ENCODE measurements around the gene GLB1L.

The GLB1L gene

DNA sequence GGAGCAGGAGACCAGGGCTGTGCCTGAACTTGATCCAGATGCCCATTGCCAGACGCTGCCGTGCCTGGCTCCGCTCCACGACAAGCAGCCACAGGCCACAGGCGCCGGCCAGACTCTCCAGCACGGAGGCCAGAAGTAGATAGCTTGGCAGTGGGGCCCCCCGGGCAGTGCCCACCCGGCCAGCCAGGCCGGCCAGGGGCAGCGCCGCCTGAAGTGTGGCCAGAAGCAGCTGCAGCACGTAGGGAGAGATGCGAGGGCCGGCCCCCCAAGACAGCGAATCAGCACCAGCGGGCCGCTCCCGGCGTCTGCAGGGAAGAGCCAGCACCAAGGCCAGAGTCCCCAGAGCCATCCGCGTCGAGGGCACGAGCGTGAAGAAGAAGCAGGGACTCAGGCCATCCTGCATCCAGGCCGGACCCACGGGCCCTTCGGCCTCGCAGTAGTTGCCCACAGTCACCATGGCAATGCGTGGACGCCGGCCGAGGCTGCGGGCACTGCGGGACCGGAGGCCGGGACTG, 27.0 kb downstream of the GLB1L start:
- no peak for TF ChIP-seq CTCF (IDR thresholded peaks at IDR 0.05; ENCODE audit: low read depth, low read length)
- H3K4me3 ChIP-seq (replicated peaks in 1 of 2; ENCODE audit: low read depth in 2 of 2, low read length in 2 of 2): peak overlapping the region; percentile 59 to 64
- DNase-seq (ENCODE audit: low read depth in 2 of 2): peak; percentile 80 to 82

DNA sequence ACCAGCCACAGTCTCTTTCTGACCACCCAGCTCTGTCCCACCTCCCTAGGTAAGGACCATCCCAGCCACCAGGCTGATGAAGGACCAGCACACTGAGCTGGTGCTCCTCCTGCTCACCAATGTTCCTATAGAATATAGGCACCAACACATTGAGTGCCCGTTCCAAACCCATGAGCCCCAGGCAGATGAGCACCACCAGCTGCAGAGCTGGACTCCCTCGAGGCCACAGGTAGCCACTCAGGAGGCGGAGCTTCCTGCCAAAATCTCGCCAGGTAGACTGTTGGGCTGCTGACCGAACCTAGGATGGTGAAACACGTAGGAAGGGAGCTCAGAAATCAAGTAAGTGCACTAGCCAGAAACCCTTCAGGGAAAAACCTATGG, 28.7 kb downstream of the GLB1L start:
- TF ChIP-seq CTCF (IDR thresholded peaks at IDR 0.05; ENCODE audit: low read depth, low read length): no peak
- no peak for DNase-seq (ENCODE audit: low read depth in 2 of 2)
- no peak overlapping the region for H3K4me3 ChIP-seq (replicated peaks in 1 of 2; ENCODE audit: low read depth in 2 of 2, low read length in 2 of 2)

- H3K4me3 ChIP-seq (replicated peaks in 1 of 2; ENCODE audit: low read depth in 2 of 2, low read length in 2 of 2): no peak overlapping the region
- no peak for TF ChIP-seq CTCF (IDR thresholded peaks at IDR 0.05; ENCODE audit: low read depth, low read length)
- no peak for DNase-seq (ENCODE audit: low read depth in 2 of 2)
These were observed 29.2 kb downstream of the GLB1L start for GRCh38 chr2:219215871-219216534.

GRCh38 chr2:219214786-219215185, 30.5 kb downstream of the GLB1L start:
- H3K4me3 ChIP-seq (replicated peaks in 1 of 2; ENCODE audit: low read depth in 2 of 2, low read length in 2 of 2): no peak overlapping the region
- TF ChIP-seq CTCF (IDR thresholded peaks at IDR 0.05; ENCODE audit: low read depth, low read length): no peak
- no peak for DNase-seq (ENCODE audit: low read depth in 2 of 2)

DNA sequence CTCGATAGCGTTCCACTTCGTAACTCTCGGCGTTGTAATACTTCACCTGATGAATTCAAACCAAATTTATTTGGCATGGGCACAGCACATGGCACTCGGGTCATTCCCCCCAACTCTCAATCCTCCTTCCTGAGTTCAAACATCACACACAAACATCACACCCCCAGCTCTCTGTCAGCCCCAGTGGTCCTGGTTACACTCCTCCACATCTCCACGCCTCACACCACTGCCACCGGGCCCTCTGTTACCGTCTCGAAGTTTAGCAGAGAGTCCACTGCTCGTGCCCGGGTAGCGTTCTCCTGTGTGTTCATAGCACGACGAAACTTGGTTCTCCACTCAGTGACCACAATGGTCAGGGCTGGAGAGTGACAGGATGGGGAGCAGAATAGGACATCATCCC, 31.1 kb downstream of the GLB1L start:
- no peak overlapping the region for H3K4me3 ChIP-seq (replicated peaks in 1 of 2; ENCODE audit: low read depth in 2 of 2, low read length in 2 of 2)
- no peak for TF ChIP-seq CTCF (IDR thresholded peaks at IDR 0.05; ENCODE audit: low read depth, low read length)
- DNase-seq (ENCODE audit: low read depth in 2 of 2): no peak

- TF ChIP-seq CTCF (IDR thresholded peaks at IDR 0.05; ENCODE audit: low read depth, low read length): no peak
- no peak for DNase-seq (ENCODE audit: low read depth in 2 of 2)
- H3K4me3 ChIP-seq (replicated peaks in 1 of 2; ENCODE audit: low read depth in 2 of 2, low read length in 2 of 2): no peak overlapping the region
These were observed 31.7 kb downstream of the GLB1L start for GRCh38 chr2:219213486-219214071.
